Activated naive CD4-positive, alpha-beta T cell treated with anti-CD3 and anti-CD28 coated beads for 36 hours (primary cell): ENCODE measurements around the gene SND1. TPM values are rescaled to one million over a fixed set of nuclear protein-coding genes. Genes with fewer than 3 reads are reported as not detected.
"Not testable (repeated sequence)": the region's sequence is repeated elsewhere in the genome, so short reads cannot be mapped to it uniquely, and the experiment has no call there.

ENCODE experiments used
- CTCF ChIA-PET: fragments of 350-600 bp; sonication (Branson Sonifier 250); formaldehyde crosslinking; loops from one replicate; lab custom pipeline; 2021; ENCODE audit warnings: antibody characterized with exemption; lab: Charles Lee
- DNase-seq: peaks from one replicate; pipeline ENCODE4 v3.0.0-alpha.2; 2020
- H3K27ac Mint-ChIP-seq: one replicate; pipeline ENCODE4 v1.8.0; 2021; ENCODE audit warnings: mild to moderate bottlenecking, mixed read lengths
- H3K27me3 Mint-ChIP-seq: one replicate; pipeline ENCODE4 v1.8.0; 2021; ENCODE audit warnings: low read depth, mixed read lengths
- H3K36me3 Mint-ChIP-seq: one replicate; pipeline ENCODE4 v1.8.0; 2021; ENCODE audit warnings: low read depth, mixed read lengths
- H3K4me1 Mint-ChIP-seq: one replicate; pipeline ENCODE4 v1.8.0; 2021; ENCODE audit warnings: low read depth, mixed read lengths
- H3K4me3 Mint-ChIP-seq: one replicate; pipeline ENCODE4 v1.8.0; 2021; ENCODE audit warnings: mild to moderate bottlenecking, moderate library complexity, mixed read lengths
- H3K9me3 Mint-ChIP-seq: one replicate; pipeline ENCODE4 v1.8.0; 2021; ENCODE audit warnings: mixed read lengths
- intact Hi-C: fragments of 100-400 bp; cut with micrococcal nuclease; formaldehyde crosslinking; loops from one replicate; pipeline ENCODE4 v1.15.1; 2023
- total RNA-seq, 2 experiments: library from RNA; stranded (reverse); gene quantifications; one replicate each; pipeline ENCODE4 v1.2.3, GENCODE V29; 2021

The SND1 gene
- total RNA-seq, 2 experiments from 2014 or later = 184 to 211 TPM

GRCh38 chr7:127895360-127895759 is 243.4 kb downstream of the SND1 start:
- peaks cover 7% of the 10 kb centered on the region for H3K4me1 Mint-ChIP-seq
- H3K27ac Mint-ChIP-seq = no peak overlapping the region
- H3K27me3 Mint-ChIP-seq = no peaks in the 10 kb centered on the region
- H3K9me3 Mint-ChIP-seq = no peaks in the 10 kb centered on the region
- intact Hi-C loops = loop anchor here (5.0 kb wide), 1 partner anchor 467 kb away; the partner anchor contains the start of gene PRRT4
- CTCF ChIA-PET = interaction anchor here (0.6 to 1.0 kb wide), 2 partner anchors 9 to 314 kb away, joined by 3 read pairs; no protein-coding TSS in a partner anchor
- H3K4me3 Mint-ChIP-seq = no peak overlapping the region
- H3K36me3 Mint-ChIP-seq = peaks cover 24% of the 10 kb centered on the region
- DNase-seq = no peak

GRCh38 chr7:127895814-127896280 is 243.9 kb downstream of the SND1 start:
- intact Hi-C loops = loop anchor here (2.0 to 5.0 kb wide), 4 partner anchors 25 to 466 kb away; partner anchors contain the start of genes ARF5 and PRRT4
- H3K4me1 Mint-ChIP-seq = peaks cover 4% of the 10 kb centered on the region
- CTCF ChIA-PET = interaction anchor here (0.6 to 1.0 kb wide), 3 partner anchors 10 to 453 kb away, joined by 3 to 4 read pairs (median 3); no protein-coding TSS in a partner anchor
- no peak overlapping the region for H3K4me3 Mint-ChIP-seq
- no peak for DNase-seq
- H3K27me3 Mint-ChIP-seq = no peaks in the 10 kb centered on the region
- no peaks in the 10 kb centered on the region for H3K9me3 Mint-ChIP-seq
- no peak overlapping the region for H3K27ac Mint-ChIP-seq
- peaks cover 21% of the 10 kb centered on the region for H3K36me3 Mint-ChIP-seq

GRCh38 chr7:127896659-127897058 is 244.7 kb downstream of the SND1 start:
- CTCF ChIA-PET = interaction anchor here (0.6 kb wide), 1 partner anchor 452 kb away, joined by 4 read pairs; no protein-coding TSS in a partner anchor
- H3K4me3 Mint-ChIP-seq = no peak overlapping the region
- intact Hi-C loops = loop anchor here (1.0 to 5.0 kb wide), 8 partner anchors 24 to 466 kb away; partner anchors contain the start of genes ARF5 and PRRT4
- no peaks in the 10 kb centered on the region for H3K27me3 Mint-ChIP-seq
- peaks cover 16% of the 10 kb centered on the region for H3K36me3 Mint-ChIP-seq
- H3K4me1 Mint-ChIP-seq = peaks cover 9% of the 10 kb centered on the region
- no peak overlapping the region for H3K27ac Mint-ChIP-seq
- H3K9me3 Mint-ChIP-seq = no peaks in the 10 kb centered on the region
- no peak for DNase-seq

GRCh38 chr7:127897704-127898454 is 245.9 kb downstream of the SND1 start:
- H3K36me3 Mint-ChIP-seq = peaks cover 8% of the 10 kb centered on the region
- H3K4me1 Mint-ChIP-seq = peaks cover 15% of the 10 kb centered on the region
- DNase-seq = peak; percentile 58
- no peak overlapping the region for H3K27ac Mint-ChIP-seq
- no peak overlapping the region for H3K4me3 Mint-ChIP-seq
- no peaks in the 10 kb centered on the region for H3K9me3 Mint-ChIP-seq
- no peaks in the 10 kb centered on the region for H3K27me3 Mint-ChIP-seq
- CTCF ChIA-PET = no interaction called here
- intact Hi-C loops = loop anchor here (1.0 to 5.0 kb wide), 11 partner anchors 9 to 464 kb away; partner anchors contain the start of genes ARF5 and PRRT4

DNA sequence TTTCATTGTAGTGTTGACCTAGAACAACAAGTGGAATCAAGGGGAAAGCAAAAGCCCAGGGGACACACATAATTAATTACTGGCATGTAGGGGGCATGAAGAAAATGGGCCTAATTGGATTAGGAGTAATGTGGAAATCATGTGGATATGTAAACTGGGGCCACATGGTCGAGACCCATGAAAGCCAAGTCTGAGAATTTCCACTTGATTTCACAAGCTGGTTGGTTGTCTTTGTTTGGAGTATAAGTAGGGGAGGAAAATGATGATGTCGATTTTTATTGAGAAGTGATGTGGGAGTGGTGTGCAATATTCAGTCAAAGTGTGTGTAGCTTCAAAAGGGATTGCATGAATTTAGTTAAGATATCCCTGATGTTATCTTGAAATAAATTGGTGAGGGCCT is 247.4 kb downstream of the SND1 start:
- Mint-ChIP-seq H3K4me1 (peaks cover 20% of the 10 kb centered on the region), H3K27ac (peak overlapping the region; percentile 28), H3K27me3 (no peaks in the 10 kb centered on the region), H3K9me3 (no peaks in the 10 kb centered on the region), H3K4me3 (no peak overlapping the region), H3K36me3 (peaks cover 8% of the 10 kb centered on the region)
- DNase-seq = no peak
- intact Hi-C loops = loop anchor here (2.0 to 5.0 kb wide), 2 partner anchors 27 to 463 kb away; partner anchors contain the start of gene PRRT4
- CTCF ChIA-PET = interaction anchor here (1.0 kb wide), 1 partner anchor 310 kb away, joined by 3 read pairs; no protein-coding TSS in a partner anchor

DNA sequence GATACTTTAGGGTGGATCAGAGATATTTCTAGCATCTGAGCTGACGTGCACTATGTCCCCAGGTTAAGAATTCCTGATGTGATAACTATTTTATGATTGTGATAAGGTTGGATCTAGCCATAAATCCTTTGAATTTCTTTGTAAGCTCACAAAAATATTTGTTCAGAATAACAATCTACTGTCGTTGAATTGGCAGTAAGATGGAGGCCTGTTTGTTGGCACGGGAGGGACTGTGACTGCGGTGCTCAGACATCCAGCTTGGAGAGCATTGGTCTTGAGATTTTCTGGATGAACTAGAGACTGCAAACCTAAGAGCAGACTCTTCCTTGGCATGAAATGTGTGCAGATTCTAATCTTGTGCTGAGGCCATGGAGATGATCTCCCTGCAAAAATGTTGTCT is 248.1 kb downstream of the SND1 start:
- intact Hi-C loops = no loop called here
- H3K4me1 Mint-ChIP-seq = peaks cover 24% of the 10 kb centered on the region
- H3K36me3 Mint-ChIP-seq = peaks cover 11% of the 10 kb centered on the region
- H3K27me3 Mint-ChIP-seq = no peaks in the 10 kb centered on the region
- CTCF ChIA-PET = interaction anchor here (1.2 kb wide), 1 partner anchor 192 kb away, joined by 3 read pairs; no protein-coding TSS in a partner anchor
- no peak overlapping the region for H3K27ac Mint-ChIP-seq
- no peak overlapping the region for H3K4me3 Mint-ChIP-seq
- no peak for DNase-seq
- H3K9me3 Mint-ChIP-seq = no peaks in the 10 kb centered on the region

DNA sequence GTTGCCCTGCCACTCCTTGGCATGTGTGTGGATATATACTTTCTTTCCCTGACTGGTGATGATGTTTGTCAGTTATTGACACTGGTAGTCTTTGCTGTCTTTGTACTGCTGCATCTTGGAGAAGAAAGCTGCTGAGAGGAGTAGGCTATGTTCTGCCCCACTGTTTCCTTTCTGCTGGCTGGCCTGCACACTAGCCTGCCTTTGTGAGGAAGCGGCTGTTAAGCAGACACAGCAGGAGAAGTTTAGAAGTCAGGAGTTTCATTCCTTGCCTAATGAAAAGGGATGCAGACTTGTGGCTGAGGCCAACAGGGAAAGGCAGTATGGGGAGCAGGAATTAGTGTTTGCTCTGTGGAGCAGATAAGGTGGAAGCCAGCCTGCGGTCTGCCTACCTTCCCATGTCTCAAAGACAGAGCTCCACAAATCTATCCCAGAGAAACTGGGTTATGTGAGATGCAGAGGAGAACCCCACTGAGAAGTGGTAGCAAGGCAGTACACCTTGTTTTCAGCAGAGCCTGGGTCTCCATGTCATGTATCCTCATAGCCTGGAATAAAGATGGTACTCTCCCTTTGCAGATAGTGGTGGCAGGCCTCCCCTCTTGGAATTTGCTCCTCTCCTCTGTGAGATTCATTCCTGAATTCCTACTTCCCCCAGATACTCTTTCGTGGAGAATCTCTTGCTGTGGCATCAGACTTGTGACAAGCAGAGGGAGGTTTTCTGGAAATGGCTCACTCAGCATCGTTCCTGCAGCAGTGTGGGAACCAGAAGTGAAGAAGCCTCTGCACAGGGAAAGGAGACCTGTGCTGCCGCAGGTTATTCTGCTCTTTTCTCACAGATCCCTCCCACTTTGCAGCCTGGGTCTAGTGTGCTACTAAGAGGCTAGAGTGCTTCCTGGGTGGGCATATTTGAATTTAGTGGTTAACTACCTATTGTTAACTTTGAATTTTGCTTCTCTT is 249.0 kb downstream of the SND1 start:
- Mint-ChIP-seq H3K9me3 (no peaks in the 10 kb centered on the region), H3K27me3 (no peaks in the 10 kb centered on the region), H3K27ac (no peak overlapping the region), H3K36me3 (peaks cover 14% of the 10 kb centered on the region), H3K4me3 (no peak overlapping the region), H3K4me1 (peaks cover 28% of the 10 kb centered on the region)
- DNase-seq = no peak
- CTCF ChIA-PET = interaction anchor here (0.8 to 1.2 kb wide), 2 partner anchors 14 to 193 kb away, joined by 3 read pairs; no protein-coding TSS in a partner anchor
- intact Hi-C loops = no loop called here

- Mint-ChIP-seq H3K4me1 (peaks cover 37% of the 10 kb centered on the region), H3K27me3 (no peaks in the 10 kb centered on the region)
- intact Hi-C loops = no loop called here
These were observed 250.1 kb downstream of the SND1 start for GRCh38 chr7:127901895-127902703.

GRCh38 chr7:127902753-127903152 is 250.8 kb downstream of the SND1 start:
- intact Hi-C loops, H3K27me3 Mint-ChIP-seq, DNase-seq, H3K4me3 Mint-ChIP-seq, H3K27ac Mint-ChIP-seq, H3K9me3 Mint-ChIP-seq: not testable (repeated sequence)
- H3K4me1 Mint-ChIP-seq = peaks cover 44% of the 10 kb centered on the region
- H3K36me3 Mint-ChIP-seq = peaks cover 18% of the 10 kb centered on the region
- CTCF ChIA-PET = interaction anchor here (0.7 to 0.9 kb wide), 2 partner anchors 108 to 307 kb away, joined by 3 to 4 read pairs; no protein-coding TSS in a partner anchor

More at GRCh38 chr7:127901895-127902703, 250.1 kb downstream of the SND1 start:
- CTCF ChIA-PET = interaction anchor here (0.7 to 0.9 kb wide), 2 partner anchors 107 to 308 kb away, joined by 3 to 4 read pairs; no protein-coding TSS in a partner anchor
- H3K27ac Mint-ChIP-seq = no peak overlapping the region
- DNase-seq = no peak
- H3K9me3 Mint-ChIP-seq = no peaks in the 10 kb centered on the region
- H3K36me3 Mint-ChIP-seq = peaks cover 15% of the 10 kb centered on the region
- H3K4me3 Mint-ChIP-seq = no peak overlapping the region

- intact Hi-C loops = no loop called here
- Mint-ChIP-seq H3K9me3 (no peaks in the 10 kb centered on the region), H3K4me3 (no peak overlapping the region), H3K27me3 (no peaks in the 10 kb centered on the region), H3K36me3 (peaks cover 24% of the 10 kb centered on the region), H3K4me1 (peaks cover 54% of the 10 kb centered on the region), H3K27ac (no peak overlapping the region)
- CTCF ChIA-PET = interaction anchor here (0.8 to 1.8 kb wide), 2 partner anchors 11 to 30 kb away, joined by 3 to 6 read pairs; no protein-coding TSS in a partner anchor
- DNase-seq = no peak
These were observed 252.1 kb downstream of the SND1 start for GRCh38 chr7:127903892-127904669.
